Measurements from ENCODE around the gene ADPRHL1. TPM values are rescaled to one million over a fixed set of nuclear protein-coding genes. Genes with fewer than 3 reads are reported as not detected.

ADPRHL1 gene
- total and polyA plus RNA-seq, 2 donors (not counting 1 experiment from before 2014, with no cell fraction given): 0.28 to 1.3 TPM

- DNase-seq (no peak), ATAC-seq (ENCODE audit: low read depth) (no peak)
- H3K36me3 ChIP-seq (replicated peaks in 1 of 2; ENCODE audit: control extremely low read depth in 1 of 2, control insufficient read depth in 1 of 2, extremely low read depth in 1 of 2, insufficient read depth in 2 of 2, low read length in 1 of 2): no peaks in the 10 kb centered on the region
- no peaks in the 10 kb centered on the region for H3K79me2 ChIP-seq (ENCODE audit: control insufficient read depth, insufficient read depth, low read length)
- ChIA-PET CTCF (no interaction called here), POLR2A (no interaction called here)
- Mint-ChIP-seq H3K27me3 (no peaks in the 10 kb centered on the region), H3K27ac (no peak overlapping the region), H3K4me1 (no peaks in the 10 kb centered on the region), H3K4me3 (no peak overlapping the region), H3K9me3 (ENCODE audit: insufficient read depth) (no peaks in the 10 kb centered on the region)
- H3K4me3 ChIP-seq (ENCODE audit: control extremely low read depth in 1 of 5, extremely low read depth in 1 of 5, insufficient read depth in 1 of 5, low read depth in 2 of 5, low read length in 4 of 5): no peak overlapping the region
- 91% methylated on average over 28 of the region's 31 CpGs for WGBS (ENCODE audit: insufficient coverage)
- H3K4me1 ChIP-seq (ENCODE audit: control insufficient read depth in 2 of 2, insufficient read depth in 2 of 2, low read length in 2 of 2): no peaks in the 10 kb centered on the region
- no peak overlapping the region for H2AFZ ChIP-seq (ENCODE audit: insufficient read depth, low read depth, low read length, poor library complexity, severe bottlenecking)
- H3K27ac ChIP-seq (ENCODE audit: low read length in 2 of 2): no peak overlapping the region
- H3K4me2 ChIP-seq (replicated peaks; ENCODE audit: low read depth, low read length, poor library complexity, severe bottlenecking): no peak overlapping the region
- no peak for TF ChIP-seq EZH2 (IDR thresholded peaks at IDR 0.05; ENCODE audit: borderline replicate concordance, insufficient read depth, low read depth, low read length, poor library complexity, severe bottlenecking)
- TF ChIP-seq CTCF (IDR thresholded peaks at IDR 0.05): no peak
- H4K20me1 ChIP-seq (ENCODE audit: control insufficient read depth, insufficient read depth, low read length, poor library complexity, severe bottlenecking): no peaks in the 10 kb centered on the region
- intact Hi-C loops (cut with micrococcal nuclease): no loop called here
- no peaks in the 10 kb centered on the region for H3K27me3 ChIP-seq (replicated peaks in 1 of 4; ENCODE audit: control extremely low read depth in 1 of 4, control insufficient read depth in 3 of 4, insufficient read depth in 4 of 4, low read length in 3 of 4)
- H3K9ac ChIP-seq (ENCODE audit: low read length): no peak overlapping the region
- H3K9me3 ChIP-seq (ENCODE audit: control extremely low read depth in 1 of 3, control insufficient read depth in 2 of 3, insufficient read depth in 1 of 3, low read length in 2 of 3): peaks cover 0 to 3% (median 0%) of the 10 kb centered on the region in 3 donors
Measured at GRCh38 chr13:113427562-113428468, 25.5 kb downstream of the ADPRHL1 start.

DNA sequence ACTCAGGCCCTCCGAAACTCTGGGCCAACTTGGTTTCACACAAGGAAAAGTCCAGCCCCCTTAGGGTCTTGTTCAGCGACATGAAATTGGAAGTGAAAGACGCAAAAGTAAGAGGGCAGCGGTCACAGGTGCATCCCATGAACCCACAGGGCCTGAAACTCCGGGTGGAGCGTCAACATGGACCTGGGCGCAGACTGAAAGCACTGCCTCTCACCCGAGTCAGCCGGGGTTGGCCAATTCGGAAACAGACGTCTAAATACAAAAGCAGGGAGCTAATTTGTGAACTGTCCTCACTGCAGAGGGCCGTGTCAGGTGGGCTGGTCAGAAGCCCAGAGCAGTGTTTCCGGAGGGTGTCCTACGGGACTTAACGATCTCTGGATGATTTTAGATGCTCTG, 26.7 kb downstream of the ADPRHL1 start:
- intact Hi-C loops (cut with micrococcal nuclease): no loop called here
- H3K27me3 ChIP-seq (replicated peaks in 1 of 4; ENCODE audit: control extremely low read depth in 1 of 4, control insufficient read depth in 3 of 4, insufficient read depth in 4 of 4, low read length in 3 of 4): no peaks in the 10 kb centered on the region
- H3K4me3 ChIP-seq (ENCODE audit: control extremely low read depth in 1 of 5, extremely low read depth in 1 of 5, insufficient read depth in 1 of 5, low read depth in 2 of 5, low read length in 4 of 5): no peak overlapping the region
- no peaks in the 10 kb centered on the region for H4K20me1 ChIP-seq (ENCODE audit: control insufficient read depth, insufficient read depth, low read length, poor library complexity, severe bottlenecking)
- CTCF ChIA-PET: no interaction called here
- WGBS (ENCODE audit: insufficient coverage): 95% methylated on average over 13 of the region's 15 CpGs
- no peak overlapping the region for H2AFZ ChIP-seq (ENCODE audit: insufficient read depth, low read depth, low read length, poor library complexity, severe bottlenecking)
- no peak for DNase-seq
- H3K9ac ChIP-seq (ENCODE audit: low read length): no peak overlapping the region
- H3K27ac ChIP-seq (ENCODE audit: low read length in 2 of 2): no peak overlapping the region
- POLR2A ChIA-PET: no interaction called here
- no peaks in the 10 kb centered on the region for H3K79me2 ChIP-seq (ENCODE audit: control insufficient read depth, insufficient read depth, low read length)
- no peaks in the 10 kb centered on the region for H3K36me3 ChIP-seq (replicated peaks in 1 of 2; ENCODE audit: control extremely low read depth in 1 of 2, control insufficient read depth in 1 of 2, extremely low read depth in 1 of 2, insufficient read depth in 2 of 2, low read length in 1 of 2)
- Mint-ChIP-seq H3K9me3 (ENCODE audit: insufficient read depth) (no peaks in the 10 kb centered on the region), H3K27ac (no peak overlapping the region), H3K4me1 (no peaks in the 10 kb centered on the region), H3K27me3 (no peaks in the 10 kb centered on the region), H3K4me3 (no peak overlapping the region)
- no peak overlapping the region for H3K4me2 ChIP-seq (replicated peaks; ENCODE audit: low read depth, low read length, poor library complexity, severe bottlenecking)
- TF ChIP-seq CTCF (IDR thresholded peaks at IDR 0.05) (no peak), EZH2 (IDR thresholded peaks at IDR 0.05; ENCODE audit: borderline replicate concordance, insufficient read depth, low read depth, low read length, poor library complexity, severe bottlenecking) (no peak)
- peaks cover 0 to 3% (median 0%) of the 10 kb centered on the region in 3 donors for H3K9me3 ChIP-seq (ENCODE audit: control extremely low read depth in 1 of 3, control insufficient read depth in 2 of 3, insufficient read depth in 1 of 3, low read length in 2 of 3)
- no peaks in the 10 kb centered on the region for H3K4me1 ChIP-seq (ENCODE audit: control insufficient read depth in 2 of 2, insufficient read depth in 2 of 2, low read length in 2 of 2)
- ATAC-seq (ENCODE audit: low read depth): no peak
